ENCODE measurements around the gene PLPP6. TPM values are rescaled to one million over a fixed set of nuclear protein-coding genes. Genes with fewer than 3 reads are reported as not detected.

The PLPP6 gene
- total and polyA plus RNA-seq, 7 donors, result 0.53 to 3.1 (median 1.7) TPM

- no peak for TF ChIP-seq CTCF (IDR thresholded peaks at IDR 0.05)
- H3K27ac ChIP-seq, result no peak overlapping the region
- no peaks in the 10 kb centered on the region for H3K4me1 ChIP-seq
- no peak for ATAC-seq
- 59 to 66% (median 66%) methylated on average over 10 of the region's 10 CpGs for WGBS, 3 donors
- H3K27me3 ChIP-seq (ENCODE audit: insufficient read depth in 3 of 3, low read length in 2 of 3), result no peaks in the 10 kb centered on the region
- H3K4me3 ChIP-seq, result no peak overlapping the region
- H3K36me3 ChIP-seq (ENCODE audit: insufficient read depth in 1 of 2, low read depth in 1 of 2), result no peaks in the 10 kb centered on the region
- no peaks in the 10 kb centered on the region for H3K9me3 ChIP-seq
- DNase-seq, result no peak
- intact Hi-C loops (cut with DNase I), result no loop called here
Measured at GRCh38 chr9:4622016-4622415, 40.1 kb upstream of the PLPP6 start.

GRCh38 chr9:4630836-4631235, 31.3 kb upstream of the PLPP6 start:
- no peak for TF ChIP-seq CTCF (IDR thresholded peaks at IDR 0.05)
- H3K27me3 ChIP-seq (ENCODE audit: insufficient read depth in 3 of 3, low read length in 2 of 3), result no peaks in the 10 kb centered on the region
- ATAC-seq (no peak), DNase-seq (no peak)
- intact Hi-C loops (cut with DNase I), result no loop called here
- H3K4me1 ChIP-seq, result no peaks in the 10 kb centered on the region
- 25 to 41% (median 30%) methylated on average over 2 of the region's 2 CpGs for WGBS, 3 donors
- H3K4me3 ChIP-seq, result no peak overlapping the region
- no peaks in the 10 kb centered on the region for H3K9me3 ChIP-seq
- no peaks in the 10 kb centered on the region for H3K36me3 ChIP-seq (ENCODE audit: insufficient read depth in 1 of 2, low read depth in 1 of 2)
- H3K27ac ChIP-seq, result no peak overlapping the region

- intact Hi-C loops (cut with DNase I), result loop anchor here in 1 of 2 donors (5.0 kb wide), 1 partner anchor 257 kb away; no protein-coding TSS in a partner anchor
- no peak for ATAC-seq
Measured at GRCh38 chr9:4638968-4639367, 23.1 kb upstream of the PLPP6 start.

GRCh38 chr9:4639420-4639819, 22.7 kb upstream of the PLPP6 start:
- no peaks in the 10 kb centered on the region for H3K4me1 ChIP-seq
- ATAC-seq (no peak), DNase-seq (no peak)
- no peak overlapping the region for H3K27ac ChIP-seq
- 52 to 66% (median 57%) methylated on average over 2 of the region's 2 CpGs for WGBS, 3 donors
- intact Hi-C loops (cut with DNase I), result loop anchor here in 1 of 2 donors (5.0 kb wide), 1 partner anchor 257 kb away; no protein-coding TSS in a partner anchor
- no peaks in the 10 kb centered on the region for H3K9me3 ChIP-seq
- H3K36me3 ChIP-seq (ENCODE audit: insufficient read depth in 1 of 2, low read depth in 1 of 2), result no peaks in the 10 kb centered on the region
- no peaks in the 10 kb centered on the region for H3K27me3 ChIP-seq (ENCODE audit: insufficient read depth in 3 of 3, low read length in 2 of 3)
- no peak for TF ChIP-seq CTCF (IDR thresholded peaks at IDR 0.05)
- no peak overlapping the region for H3K4me3 ChIP-seq

More at GRCh38 chr9:4638968-4639367, 23.1 kb upstream of the PLPP6 start:
- H3K27me3 ChIP-seq (ENCODE audit: insufficient read depth in 3 of 3, low read length in 2 of 3), result no peaks in the 10 kb centered on the region
- DNase-seq, result no peak
- H3K9me3 ChIP-seq, result no peaks in the 10 kb centered on the region
- WGBS, 3 donors, result 68 to 78% (median 77%) methylated on average over 3 of the region's 3 CpGs
- H3K4me1 ChIP-seq, result no peaks in the 10 kb centered on the region
- TF ChIP-seq CTCF (IDR thresholded peaks at IDR 0.05), result no peak
- H3K36me3 ChIP-seq (ENCODE audit: insufficient read depth in 1 of 2, low read depth in 1 of 2), result no peaks in the 10 kb centered on the region
- no peak overlapping the region for H3K27ac ChIP-seq
- no peak overlapping the region for H3K4me3 ChIP-seq

GRCh38 chr9:4640027-4640426, 22.1 kb upstream of the PLPP6 start:
- Histone ChIP-seq H3K27me3 (ENCODE audit: insufficient read depth in 3 of 3, low read length in 2 of 3) (no peaks in the 10 kb centered on the region), H3K27ac (no peak overlapping the region), H3K4me3 (no peak overlapping the region), H3K36me3 (ENCODE audit: insufficient read depth in 1 of 2, low read depth in 1 of 2) (no peaks in the 10 kb centered on the region), H3K9me3 (no peaks in the 10 kb centered on the region), H3K4me1 (no peaks in the 10 kb centered on the region)
- intact Hi-C loops (cut with DNase I), result loop anchor here in 1 of 2 donors (2.0 kb wide), 1 partner anchor 257 kb away; no protein-coding TSS in a partner anchor
- ATAC-seq, result peak in 1 of 4 donors; percentile 56
- no peak for DNase-seq
- TF ChIP-seq CTCF (IDR thresholded peaks at IDR 0.05), result peak; percentile 62
- 55 to 60% (median 60%) methylated on average over 2 of the region's 2 CpGs for WGBS, 3 donors

Data from psoas muscle (tissue), 8 donors.